Pancreas (tissue), 10 donors: Measurements from ENCODE around the gene NOS3. TPM values are rescaled to one million over a fixed set of nuclear protein-coding genes. Genes with fewer than 3 reads are reported as not detected.

Source experiments
- ATAC-seq, 4 donors: fragments of 200-7000 bp; cut with Tn5 transposase; one replicate each; pipeline versions ENCODE4 v1.8.0 to v1.9.1; 2020; ENCODE audit warnings: mild to moderate bottlenecking in 4 of 4, moderate library complexity in 4 of 4
- DNase-seq, 6 donors: peaks; one replicate each; pipeline ENCODE4 v3.0.0-alpha.2; 2020
- FAIRE-seq: peaks from 2 replicates; lab custom pipeline; 2012; peaks lifted over from hg19 to GRCh38; lab: Jason Lieb, UNC
- H3K27ac ChIP-seq, 4 donors: fragments of 200-600 bp; sonication (generic); 1 replicate in 3 of 4; 2 replicates in 1 of 4; pipeline versions ENCODE4 v1.5.0 to v1.8.0; 2020
- H3K27me3 ChIP-seq, 4 donors: fragments of 200-600 bp; one replicate each; pipeline ENCODE4 v1.8.0; 2021
- H3K36me3 ChIP-seq, 3 donors: fragments of 200-600 bp; sonication (generic) in 1 of 3; one replicate each; pipeline versions ENCODE4 v1.5.0 to v1.8.0; 2020 to 2021
- H3K4me1 ChIP-seq, 3 donors: fragments of 200-600 bp; one replicate each; pipeline ENCODE4 v1.8.0; 2021
- H3K4me3 ChIP-seq, 4 donors: fragments of 200-600 bp; sonication (generic) in 2 of 4; one replicate each; pipeline versions ENCODE4 v1.5.0 to v1.8.0; 2020 to 2021
- H3K9me3 ChIP-seq, 4 donors: fragments of 200-600 bp; one replicate each; pipeline ENCODE4 v1.8.0; 2021
- WGBS, 2 donors: extraction: QIAGEN DNeasy Blood & Tissue Kit; methylation state at CpG; one replicate each; pipeline ENCODE4 v1.1.7; 2013; 5-methylcytosine and 5-hydroxymethylcytosine counted together
- intact Hi-C, 3 donors: fragments of 100-400 bp; cut with DNase I; formaldehyde crosslinking; loops; one replicate each; pipeline versions ENCODE4 v1.11.1 to v1.14.2; 2022
- polyA plus RNA-seq, 2 donors: library from polyadenylated mRNA; stranded (reverse); fragments of 200-250 nt; gene quantifications; one replicate each; pipeline ENCODE4 v1.2.3, GENCODE V29; 2013
- total RNA-seq, 6 donors: library from RNA; stranded (reverse); fragmentation: NEBNext Ultra II Directional in 4 of 6; extraction: Animal tissue kit (Norgen Biotek cat#: 25700) in 4 of 6; gene quantifications; one replicate each; pipeline versions ENCODE4 v1.2.1 to v1.2.4, GENCODE V29; 2021 to 2023
- TF ChIP-seq, protein P1 (sequence below), 4 donors: fragments of 200-600 bp; sonication (generic) in 3 of 4; IDR thresholded peaks; one replicate each; pipeline versions ENCODE4 v1.5.0 to v1.8.0; 2021; ENCODE audit warnings: antibody characterized with exemption in 4 of 4
- donor health status: healthy with polysubstance abuse.
- donor health status: DM: no; HTN: no; CAD: no; lungs with moderate emphysema.
- donor health status: DM: no; HTN: no; CAD: no.
- donor health status: control.
- donor health status: control.
- donor health status: Bipolar disorder and iron deficiency.
- donor health status: DM: yes; HTN: yes; CAD: no.
- donor health status: DM: no; HTN: no; CAD: no.
- donor health status: DM: no; HTN: no; CAD: no.
- donor health status: DM: yes; HTN: yes; CAD: no.

The NOS3 gene
- total and polyA plus RNA-seq, 8 donors, result 1.0 to 12.5 (median 3.5) TPM

DNA sequence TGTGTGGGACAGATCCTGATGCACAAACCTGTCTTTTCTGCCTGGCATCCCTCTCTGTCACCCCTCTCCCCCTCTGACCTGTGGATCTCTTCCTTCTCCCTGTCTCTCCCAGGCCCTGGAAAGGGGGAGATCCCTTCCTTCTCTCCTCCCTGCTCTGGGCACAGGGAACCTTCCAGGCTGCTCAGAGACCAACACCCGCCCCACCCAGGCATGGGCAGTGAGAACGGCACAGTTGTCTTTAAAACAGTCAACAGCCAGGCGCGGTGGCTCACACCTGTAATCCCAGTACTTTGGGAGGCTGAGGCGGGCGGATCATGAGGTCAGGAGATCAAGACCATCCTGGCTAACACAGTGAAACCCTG, 47.4 kb upstream of the NOS3 start:
- WGBS, 2 donors, result 87 to 96% methylated on average over 6 of the region's 6 CpGs
- ATAC-seq (no peak), FAIRE-seq (no peak), DNase-seq (peak in 2 of 6 donors; percentile 30 to 31)
- no peaks in the 10 kb centered on the region for H3K9me3 ChIP-seq
- no peaks in the 10 kb centered on the region for H3K4me1 ChIP-seq
- H3K27ac ChIP-seq, result no peak overlapping the region
- TF ChIP-seq, protein P1, sequence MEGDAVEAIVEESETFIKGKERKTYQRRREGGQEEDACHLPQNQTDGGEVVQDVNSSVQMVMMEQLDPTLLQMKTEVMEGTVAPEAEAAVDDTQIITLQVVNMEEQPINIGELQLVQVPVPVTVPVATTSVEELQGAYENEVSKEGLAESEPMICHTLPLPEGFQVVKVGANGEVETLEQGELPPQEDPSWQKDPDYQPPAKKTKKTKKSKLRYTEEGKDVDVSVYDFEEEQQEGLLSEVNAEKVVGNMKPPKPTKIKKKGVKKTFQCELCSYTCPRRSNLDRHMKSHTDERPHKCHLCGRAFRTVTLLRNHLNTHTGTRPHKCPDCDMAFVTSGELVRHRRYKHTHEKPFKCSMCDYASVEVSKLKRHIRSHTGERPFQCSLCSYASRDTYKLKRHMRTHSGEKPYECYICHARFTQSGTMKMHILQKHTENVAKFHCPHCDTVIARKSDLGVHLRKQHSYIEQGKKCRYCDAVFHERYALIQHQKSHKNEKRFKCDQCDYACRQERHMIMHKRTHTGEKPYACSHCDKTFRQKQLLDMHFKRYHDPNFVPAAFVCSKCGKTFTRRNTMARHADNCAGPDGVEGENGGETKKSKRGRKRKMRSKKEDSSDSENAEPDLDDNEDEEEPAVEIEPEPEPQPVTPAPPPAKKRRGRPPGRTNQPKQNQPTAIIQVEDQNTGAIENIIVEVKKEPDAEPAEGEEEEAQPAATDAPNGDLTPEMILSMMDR (IDR thresholded peaks at IDR 0.05), result no peak
- H3K27me3 ChIP-seq, result no peaks in the 10 kb centered on the region
- intact Hi-C loops, result no loop called here
- no peaks in the 10 kb centered on the region for H3K36me3 ChIP-seq
- H3K4me3 ChIP-seq, result no peak overlapping the region

- intact Hi-C loops, result no loop called here
Observed at GRCh38 chr7:150944066-150945042, 46.5 kb upstream of the NOS3 start.

DNA sequence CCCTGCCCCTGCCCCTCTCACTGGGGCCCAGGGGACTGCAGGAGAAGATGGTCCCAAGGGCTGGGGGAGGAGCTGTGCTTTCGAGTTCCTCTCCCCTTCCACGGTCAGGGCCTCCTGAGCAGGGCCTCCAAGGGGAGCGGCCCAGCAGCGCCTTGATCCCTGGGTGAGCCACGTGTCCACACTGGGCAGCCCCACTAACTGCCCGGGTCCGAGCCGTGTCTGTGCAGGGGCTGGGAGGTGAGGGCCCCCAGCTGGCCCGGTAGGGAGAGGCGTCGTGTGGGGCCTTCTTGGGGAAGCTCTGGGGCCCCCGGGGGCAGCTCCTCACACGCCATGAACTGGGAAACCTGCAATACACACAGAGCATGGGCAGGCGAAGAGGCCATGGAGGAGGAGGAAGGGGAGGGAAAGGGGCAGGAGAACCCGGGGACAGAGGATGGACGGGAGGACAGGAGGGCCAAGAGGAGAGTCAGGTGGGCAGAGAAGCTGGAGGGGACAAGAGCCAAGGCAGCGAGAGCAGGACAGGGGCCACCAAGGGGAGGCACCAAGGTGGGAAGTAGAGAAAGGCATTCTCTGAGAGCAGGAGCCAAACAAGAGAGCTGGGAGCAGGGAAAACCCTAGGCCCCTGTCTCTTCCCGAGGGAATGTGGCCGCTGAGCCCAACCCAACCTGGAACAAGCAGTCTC, 45.5 kb upstream of the NOS3 start:
- Histone ChIP-seq H3K27ac (no peak overlapping the region), H3K27me3 (no peaks in the 10 kb centered on the region), H3K4me3 (no peak overlapping the region), H3K4me1 (no peaks in the 10 kb centered on the region), H3K9me3 (no peaks in the 10 kb centered on the region), H3K36me3 (no peaks in the 10 kb centered on the region)
- TF ChIP-seq, protein P1 (IDR thresholded peaks at IDR 0.05), result no peak
- WGBS, 2 donors, result 59% methylated on average over 19 of the region's 19 CpGs
- intact Hi-C loops, result no loop called here
- FAIRE-seq (no peak), DNase-seq (peak in 2 of 6 donors; percentile 47 to 54), ATAC-seq (no peak)

More at GRCh38 chr7:150944066-150945042, 46.5 kb upstream of the NOS3 start:
- no peak overlapping the region for H3K4me3 ChIP-seq
- no peaks in the 10 kb centered on the region for H3K9me3 ChIP-seq
- DNase-seq (peak in 2 of 6 donors; percentile 33 to 39), ATAC-seq (no peak), FAIRE-seq (no peak)
- no peak overlapping the region for H3K27ac ChIP-seq
- no peaks in the 10 kb centered on the region for H3K36me3 ChIP-seq
- 84 to 86% methylated on average over 6 of the region's 6 CpGs for WGBS, 2 donors
- H3K4me1 ChIP-seq, result no peaks in the 10 kb centered on the region
- no peaks in the 10 kb centered on the region for H3K27me3 ChIP-seq
- TF ChIP-seq, protein P1 (IDR thresholded peaks at IDR 0.05), result no peak

GRCh38 chr7:150945853-150946420, 44.9 kb upstream of the NOS3 start:
- Histone ChIP-seq H3K4me3 (no peak overlapping the region), H3K9me3 (no peaks in the 10 kb centered on the region), H3K27ac (no peak overlapping the region), H3K4me1 (no peaks in the 10 kb centered on the region), H3K36me3 (no peaks in the 10 kb centered on the region), H3K27me3 (no peaks in the 10 kb centered on the region)
- peak in 3 of 6 donors; percentile 45 to 83 (median 57) for DNase-seq
- no peak for FAIRE-seq
- WGBS, 2 donors, result 69 to 78% methylated on average over 17 of the region's 17 CpGs
- ATAC-seq, result peak in 3 of 4 donors; percentile 60 to 83 (median 77)
- TF ChIP-seq, protein P1 (IDR thresholded peaks at IDR 0.05), result no peak
- intact Hi-C loops, result no loop called here
